Measurements from ENCODE around the gene KLK6.
"Not testable (repeated sequence)": the region's sequence is repeated elsewhere in the genome, so short reads cannot be mapped to it uniquely, and the experiment has no call there.

The KLK6 gene

GRCh38 chr19:50992666-50993035 is 23.3 kb upstream of the KLK6 start:
- DNase-seq (ENCODE audit: low spot score), result no peak

- not testable (repeated sequence) for DNase-seq (ENCODE audit: low spot score)
Measured at GRCh38 chr19:50984416-50984815, 15.0 kb upstream of the KLK6 start.

- no peak for DNase-seq (ENCODE audit: low spot score)
Measured at GRCh38 chr19:50983625-50984292, 14.4 kb upstream of the KLK6 start, which contains the start of gene KLK7. Gene KLK7 (minus strand): TSS chr19:50983917. CDS start chr19:50982399, 1,518 bp downstream.

- DNase-seq (ENCODE audit: low spot score), result no peak
Measured at GRCh38 chr19:50982186-50982585, 12.8 kb upstream of the KLK6 start.

GRCh38 chr19:50981587-50982146 is 12.3 kb upstream of the KLK6 start:
- DNase-seq (ENCODE audit: low spot score), result no peak

GRCh38 chr19:50980208-50980607 is 10.8 kb upstream of the KLK6 start:
- DNase-seq (ENCODE audit: low spot score), result no peak

- DNase-seq (ENCODE audit: low spot score), result no peak
Measured at GRCh38 chr19:50979758-50980157, 10.4 kb upstream of the KLK6 start.

- no peak for DNase-seq (ENCODE audit: low spot score)
Measured at GRCh38 chr19:50978772-50979390, 9.5 kb upstream of the KLK6 start.

- no peak for DNase-seq (ENCODE audit: low spot score)
Measured at GRCh38 chr19:50977626-50978025, 8.2 kb upstream of the KLK6 start.

GRCh38 chr19:50975766-50976165 is 6.4 kb upstream of the KLK6 start:
- DNase-seq (ENCODE audit: low spot score), result no peak

GRCh38 chr19:50974702-50975556 is 5.5 kb upstream of the KLK6 start:
- DNase-seq (ENCODE audit: low spot score), result no peak

GRCh38 chr19:50972795-50973376 is 3.5 kb upstream of the KLK6 start:
- DNase-seq (ENCODE audit: low spot score), result no peak

- DNase-seq (ENCODE audit: low spot score), result not testable (repeated sequence)
Measured at GRCh38 chr19:50969810-50970209, 419 bp upstream of the KLK6 start.

GRCh38 chr19:50968716-50969412 is 527 bp downstream of the KLK6 start:
- no peak for DNase-seq (ENCODE audit: low spot score)

- no peak for DNase-seq (ENCODE audit: low spot score)
Measured at GRCh38 chr19:50967929-50968715, 1.3 kb downstream of the KLK6 start.

- no peak for DNase-seq (ENCODE audit: low spot score)
Measured at GRCh38 chr19:50964266-50964665, 5.1 kb downstream of the KLK6 start.

- no peak for DNase-seq (ENCODE audit: low spot score)
Measured at GRCh38 chr19:50963381-50963780, 6.0 kb downstream of the KLK6 start.

GRCh38 chr19:50962245-50962644 is 7.1 kb downstream of the KLK6 start:
- no peak for DNase-seq (ENCODE audit: low spot score)

- DNase-seq (ENCODE audit: low spot score), result no peak
Measured at GRCh38 chr19:50959731-50960500, 9.5 kb downstream of the KLK6 start.

- DNase-seq (ENCODE audit: low spot score), result no peak
Measured at GRCh38 chr19:50957587-50957986, 11.8 kb downstream of the KLK6 start.
